DOHH2 (cell line): ENCODE results near the gene FCN1.

Experiments
- H3F3A ChIP-seq: fragments of 200-600 bp; sonication (generic), shearing (Covaris generic); 2 replicates; pipeline ENCODE4 v1.6.0; 2016; ENCODE audit warnings: antibody characterized with exemption, mild to moderate bottlenecking; ENCODE audit not compliant: control insufficient read depth, insufficient read depth
- H3K27ac ChIP-seq: fragments of 200-600 bp; sonication (generic); 2 replicates; pipeline ENCODE4 v1.5.1; 2014; ENCODE audit warnings: low read depth, mild to moderate bottlenecking, low read length, moderate library complexity
- H3K27me3 ChIP-seq: fragments of 200-600 bp; sonication (generic); 2 replicates; pipeline ENCODE4 v1.6.1; 2014; ENCODE audit warnings: mild to moderate bottlenecking, low read length, mixed read lengths; ENCODE audit not compliant: control insufficient read depth
- H3K36me3 ChIP-seq: fragments of 200-600 bp; sonication (generic); 2 replicates; pipeline ENCODE4 v1.6.1; 2014; ENCODE audit warnings: mild to moderate bottlenecking, low read length, moderate library complexity, mixed read lengths; ENCODE audit not compliant: control insufficient read depth
- H3K4me1 ChIP-seq: fragments of 200-600 bp; sonication (generic); 2 replicates; pipeline ENCODE4 v1.6.1; 2014; ENCODE audit warnings: mild to moderate bottlenecking, low read length, mixed read lengths; ENCODE audit not compliant: control insufficient read depth
- H3K4me2 ChIP-seq: fragments of 200-600 bp; sonication (generic); 2 replicates; pipeline ENCODE4 v1.6.0; 2014; ENCODE audit warnings: mild to moderate bottlenecking, low read length, moderate library complexity
- H3K4me3 ChIP-seq: fragments of 200-600 bp; sonication (generic); 2 replicates; pipeline ENCODE4 v1.5.1; 2014; ENCODE audit warnings: mild to moderate bottlenecking, low read length, mixed read lengths
- H3K79me2 ChIP-seq: fragments of 200-600 bp; sonication (generic); 2 replicates; pipeline ENCODE4 v1.6.1; 2014; ENCODE audit warnings: mild to moderate bottlenecking, low read length, mixed read lengths; ENCODE audit not compliant: control insufficient read depth
- H3K9me2 ChIP-seq: fragments of 200-600 bp; sonication (generic); replicated peaks from 2 replicates; pipeline ENCODE4 v1.6.1; 2014; ENCODE audit warnings: mild to moderate bottlenecking, low read length, mixed read lengths; ENCODE audit not compliant: control insufficient read depth
- H3K9me3 ChIP-seq: fragments of 200-600 bp; sonication (generic); 2 replicates; pipeline ENCODE4 v1.6.1; 2014; ENCODE audit warnings: antibody characterized with exemption, low read length, mixed read lengths; ENCODE audit not compliant: control insufficient read depth, insufficient read depth
- H4K20me1 ChIP-seq: fragments of 200-600 bp; sonication (generic); 2 replicates; pipeline ENCODE4 v1.6.0; 2014; ENCODE audit warnings: low read depth, mild to moderate bottlenecking, antibody characterized with exemption, low read length, moderate library complexity; ENCODE audit not compliant: control insufficient read depth, insufficient read depth
- EZH2phosphoT487 ChIP-seq: fragments of 200-600 bp; sonication (generic); IDR thresholded peaks from 2 replicates; pipeline ENCODE4 v1.6.1; 2017; ENCODE audit warnings: borderline replicate concordance, mild to moderate bottlenecking, antibody characterized with exemption, low read length, moderate library complexity, mixed read lengths
- TF ChIP-seq, protein P1 (sequence below): fragments of 200-600 bp; sonication (generic); IDR thresholded peaks from one replicate; pipeline ENCODE4 v1.5.1; 2014; ENCODE audit warnings: antibody characterized with exemption, mild to moderate bottlenecking, low read depth, low read length; ENCODE audit not compliant: poor library complexity, severe bottlenecking

The FCN1 gene

DNA sequence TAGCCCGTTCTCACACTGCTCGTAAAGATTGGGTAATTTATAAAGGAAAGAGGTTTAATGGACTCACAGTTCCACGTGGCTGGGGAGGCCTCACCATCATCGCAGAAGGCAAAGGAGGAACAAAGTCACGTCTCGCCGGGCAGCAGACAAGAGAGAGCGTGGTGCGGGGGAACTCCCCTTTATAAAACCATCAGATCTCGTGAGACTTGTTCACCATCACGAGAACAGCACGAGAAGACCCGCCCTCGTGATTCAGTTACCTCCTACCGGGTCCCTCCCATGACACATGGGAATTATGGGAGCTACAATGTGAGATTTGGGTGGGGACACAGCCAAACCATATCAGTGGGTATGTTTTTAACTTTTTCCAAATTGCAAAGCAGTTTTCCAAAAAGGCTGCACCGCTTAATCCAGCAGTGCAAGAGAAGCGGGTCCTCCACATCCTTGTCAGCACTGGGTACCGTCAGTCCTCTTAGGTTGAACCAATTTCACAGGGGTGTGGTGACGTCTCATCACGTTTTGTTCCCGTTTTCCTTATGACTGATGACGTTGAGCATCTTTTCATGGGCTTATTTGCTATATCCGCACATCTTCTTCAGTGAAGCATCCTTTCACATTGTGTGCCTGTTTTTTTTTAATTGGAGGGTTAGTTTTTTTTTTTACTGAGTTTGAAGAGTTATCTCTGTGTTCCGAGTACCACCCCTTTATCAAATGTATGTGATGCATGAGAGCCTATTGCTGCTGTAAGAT is 45.1 kb downstream of the FCN1 start:
- TF ChIP-seq, protein P1, sequence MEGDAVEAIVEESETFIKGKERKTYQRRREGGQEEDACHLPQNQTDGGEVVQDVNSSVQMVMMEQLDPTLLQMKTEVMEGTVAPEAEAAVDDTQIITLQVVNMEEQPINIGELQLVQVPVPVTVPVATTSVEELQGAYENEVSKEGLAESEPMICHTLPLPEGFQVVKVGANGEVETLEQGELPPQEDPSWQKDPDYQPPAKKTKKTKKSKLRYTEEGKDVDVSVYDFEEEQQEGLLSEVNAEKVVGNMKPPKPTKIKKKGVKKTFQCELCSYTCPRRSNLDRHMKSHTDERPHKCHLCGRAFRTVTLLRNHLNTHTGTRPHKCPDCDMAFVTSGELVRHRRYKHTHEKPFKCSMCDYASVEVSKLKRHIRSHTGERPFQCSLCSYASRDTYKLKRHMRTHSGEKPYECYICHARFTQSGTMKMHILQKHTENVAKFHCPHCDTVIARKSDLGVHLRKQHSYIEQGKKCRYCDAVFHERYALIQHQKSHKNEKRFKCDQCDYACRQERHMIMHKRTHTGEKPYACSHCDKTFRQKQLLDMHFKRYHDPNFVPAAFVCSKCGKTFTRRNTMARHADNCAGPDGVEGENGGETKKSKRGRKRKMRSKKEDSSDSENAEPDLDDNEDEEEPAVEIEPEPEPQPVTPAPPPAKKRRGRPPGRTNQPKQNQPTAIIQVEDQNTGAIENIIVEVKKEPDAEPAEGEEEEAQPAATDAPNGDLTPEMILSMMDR: no peak
- TF ChIP-seq EZH2phosphoT487: no peak
- H3K4me2 ChIP-seq: no peak overlapping the region
- H3K79me2 ChIP-seq: no peaks in the 10 kb centered on the region
- H3K4me1 ChIP-seq: peaks cover 42% of the 10 kb centered on the region
- H3F3A ChIP-seq: no peaks in the 10 kb centered on the region
- H3K27me3 ChIP-seq: no peaks in the 10 kb centered on the region
- H3K9me3 ChIP-seq: no peaks in the 10 kb centered on the region; the same call in 1 of the 2 replicates
- H3K9me2 ChIP-seq: no peaks in the 10 kb centered on the region
- no peaks in the 10 kb centered on the region for H3K36me3 ChIP-seq
- no peaks in the 10 kb centered on the region for H4K20me1 ChIP-seq
- H3K4me3 ChIP-seq: no peak overlapping the region
- no peak overlapping the region for H3K27ac ChIP-seq

DNA sequence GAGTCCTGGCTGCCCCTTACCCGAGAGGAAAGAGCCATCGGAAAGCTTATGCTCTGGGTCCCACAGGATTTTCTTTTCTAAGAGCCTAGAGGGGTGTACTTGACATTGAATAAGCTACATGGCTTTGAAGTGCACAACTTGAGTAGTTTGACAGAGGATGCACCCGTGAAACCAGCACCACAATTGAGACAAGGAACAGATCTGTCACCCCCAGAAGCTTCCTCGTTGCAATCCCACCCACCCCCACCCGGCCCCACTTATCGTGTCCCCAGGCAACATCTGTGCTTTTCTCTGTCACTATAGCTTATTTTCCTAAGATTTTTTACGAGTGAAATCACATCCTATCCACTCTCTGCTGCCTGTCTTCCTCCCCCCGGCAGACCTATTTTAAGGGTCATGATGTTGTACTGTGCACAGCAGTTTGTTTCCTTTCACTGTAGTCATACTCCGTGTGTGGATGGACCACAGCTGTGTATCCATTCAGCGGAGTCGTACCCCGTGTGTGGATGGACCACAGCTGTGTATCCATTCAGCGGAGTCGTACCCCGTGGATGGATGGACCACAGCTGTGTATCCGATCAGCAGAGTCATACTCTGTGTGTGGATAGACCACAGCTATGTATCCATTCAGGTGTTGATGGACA is 45.9 kb downstream of the FCN1 start:
- no peaks in the 10 kb centered on the region for H3K36me3 ChIP-seq
- TF ChIP-seq EZH2phosphoT487: no peak
- TF ChIP-seq, protein P1: no peak
- no peaks in the 10 kb centered on the region for H3K9me2 ChIP-seq
- H3K9me3 ChIP-seq: no peaks in the 10 kb centered on the region; the same call in 1 of the 2 replicates
- no peaks in the 10 kb centered on the region for H3K27me3 ChIP-seq
- H4K20me1 ChIP-seq: no peaks in the 10 kb centered on the region
- no peak overlapping the region for H3K4me2 ChIP-seq
- H3F3A ChIP-seq: no peaks in the 10 kb centered on the region
- no peak overlapping the region for H3K27ac ChIP-seq
- H3K79me2 ChIP-seq: no peaks in the 10 kb centered on the region
- no peak overlapping the region for H3K4me3 ChIP-seq
- peaks cover 42% of the 10 kb centered on the region for H3K4me1 ChIP-seq

DNA sequence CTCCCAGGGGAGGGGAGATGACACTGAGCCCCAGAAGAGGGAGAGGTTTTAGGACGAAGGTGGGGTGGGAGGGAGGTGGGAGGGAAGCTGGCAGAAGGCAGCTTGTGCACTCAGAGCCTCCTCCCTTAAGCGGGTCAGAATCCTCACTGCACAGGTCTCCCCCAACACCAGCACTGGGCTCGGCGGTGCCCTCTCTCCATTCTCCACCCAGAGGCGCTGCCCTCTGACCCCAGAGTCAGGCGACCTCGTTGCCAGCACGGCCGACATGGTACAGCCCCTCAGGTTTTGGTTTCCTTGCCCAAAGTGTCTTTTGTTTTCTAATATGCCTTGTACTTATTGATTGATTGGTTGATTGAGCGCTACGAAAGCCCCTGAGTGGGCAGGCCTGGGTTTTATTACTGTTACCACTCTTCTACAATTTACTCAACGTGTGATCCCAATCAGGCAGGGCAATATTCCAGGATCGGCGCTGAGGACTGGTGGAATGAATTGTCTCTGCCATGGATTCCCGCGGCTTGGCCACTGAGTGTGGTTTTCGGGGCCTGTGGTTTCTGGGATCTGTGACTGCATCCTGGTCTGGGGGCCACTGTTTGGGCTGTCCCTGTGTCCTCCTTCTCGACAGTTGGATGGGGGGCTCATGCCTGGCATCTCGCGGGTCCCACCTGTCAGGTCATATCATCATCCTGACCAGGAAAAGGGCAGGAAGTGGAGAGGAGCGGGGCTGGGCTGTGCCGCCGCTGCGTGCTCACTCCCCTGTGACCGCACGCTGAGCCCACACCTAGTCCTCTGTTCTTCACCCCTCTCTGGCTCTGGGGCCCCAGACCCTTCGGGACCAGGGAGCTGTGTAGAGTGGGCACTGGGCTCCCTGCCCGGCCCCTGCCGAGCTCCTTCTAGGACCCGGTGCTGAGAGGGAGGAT is 46.7 kb downstream of the FCN1 start:
- Histone ChIP-seq H3K4me3 (no peak overlapping the region), H3K36me3 (no peaks in the 10 kb centered on the region), H3K4me1 (peaks cover 42% of the 10 kb centered on the region), H3K9me3 (no peaks in the 10 kb centered on the region; the same call in 1 of the 2 replicates), H4K20me1 (no peaks in the 10 kb centered on the region), H3K27me3 (no peaks in the 10 kb centered on the region), H3K4me2 (no peak overlapping the region), H3K27ac (no peak overlapping the region), H3K79me2 (no peaks in the 10 kb centered on the region), H3F3A (no peaks in the 10 kb centered on the region), H3K9me2 (no peaks in the 10 kb centered on the region)
- TF ChIP-seq, protein P1: no peak
- no peak for TF ChIP-seq EZH2phosphoT487
